ENCODE data around the gene RTN4. TPM values are rescaled to one million over a fixed set of nuclear protein-coding genes. Genes with fewer than 3 reads are reported as not detected.
"Not testable (repeated sequence)": the region's sequence is repeated elsewhere in the genome, so short reads cannot be mapped to it uniquely, and the experiment has no call there.

RTN4 gene
- total RNA-seq, 1 experiment from 2014 or later, result 249 TPM

- DNase-seq (ENCODE audit: low read depth), result no peak
Observed at GRCh38 chr2:55009277-55010060, 40.8 kb downstream of the RTN4 start.

GRCh38 chr2:55006306-55006705 is 43.9 kb downstream of the RTN4 start:
- no peak for DNase-seq (ENCODE audit: low read depth)

GRCh38 chr2:55003706-55004639 is 46.3 kb downstream of the RTN4 start:
- DNase-seq (ENCODE audit: low read depth), result no peak

GRCh38 chr2:55001716-55002115 is 48.5 kb downstream of the RTN4 start:
- DNase-seq (ENCODE audit: low read depth), result no peak

GRCh38 chr2:55000341-55000740 is 49.9 kb downstream of the RTN4 start:
- DNase-seq (ENCODE audit: low read depth), result no peak

GRCh38 chr2:54999182-54999581 is 51.1 kb downstream of the RTN4 start:
- DNase-seq (ENCODE audit: low read depth), result peak; percentile 79

GRCh38 chr2:54997826-54998225 is 52.4 kb downstream of the RTN4 start:
- DNase-seq (ENCODE audit: low read depth), result no peak

GRCh38 chr2:54995553-54995952 is 54.7 kb downstream of the RTN4 start:
- no peak for DNase-seq (ENCODE audit: low read depth)

GRCh38 chr2:54990694-54991093 is 59.6 kb downstream of the RTN4 start:
- not testable (repeated sequence) for DNase-seq (ENCODE audit: low read depth)

- no peak for DNase-seq (ENCODE audit: low read depth)
Observed at GRCh38 chr2:54988612-54989011, 61.6 kb downstream of the RTN4 start.

- DNase-seq (ENCODE audit: low read depth), result no peak
Observed at GRCh38 chr2:54986264-54986663, 64.0 kb downstream of the RTN4 start.

GRCh38 chr2:54984476-54984875 is 65.8 kb downstream of the RTN4 start:
- peak; percentile 48 for DNase-seq (ENCODE audit: low read depth)

- peak; percentile 37 for DNase-seq (ENCODE audit: low read depth)
Observed at GRCh38 chr2:54983345-54984220, 66.7 kb downstream of the RTN4 start.

GRCh38 chr2:54981385-54981784 is 68.9 kb downstream of the RTN4 start:
- no peak for DNase-seq (ENCODE audit: low read depth)

GRCh38 chr2:54979321-54980044 is 70.8 kb downstream of the RTN4 start:
- no peak for DNase-seq (ENCODE audit: low read depth)

GRCh38 chr2:54977149-54977548 is 73.1 kb downstream of the RTN4 start:
- no peak for DNase-seq (ENCODE audit: low read depth)

GRCh38 chr2:54975598-54976492 is 74.4 kb downstream of the RTN4 start:
- no peak for DNase-seq (ENCODE audit: low read depth)

GRCh38 chr2:54975175-54975574 is 75.1 kb downstream of the RTN4 start:
- DNase-seq (ENCODE audit: low read depth), result no peak

- no peak for DNase-seq (ENCODE audit: low read depth)
Observed at GRCh38 chr2:54969940-54970338, 80.3 kb downstream of the RTN4 start.
